ENCODE data around the gene MAP2K3. TPM values are rescaled to one million over a fixed set of nuclear protein-coding genes. Genes with fewer than 3 reads are reported as not detected.
A peak's percentile ranks its signal among the peaks of the same experiment; 100 is the strongest.
"Not testable (repeated sequence)": the region's sequence is repeated elsewhere in the genome, so short reads cannot be mapped to it uniquely, and the experiment has no call there.

The MAP2K3 gene
- total RNA-seq, 1 donor from 2014 or later = 55.2 TPM

DNA sequence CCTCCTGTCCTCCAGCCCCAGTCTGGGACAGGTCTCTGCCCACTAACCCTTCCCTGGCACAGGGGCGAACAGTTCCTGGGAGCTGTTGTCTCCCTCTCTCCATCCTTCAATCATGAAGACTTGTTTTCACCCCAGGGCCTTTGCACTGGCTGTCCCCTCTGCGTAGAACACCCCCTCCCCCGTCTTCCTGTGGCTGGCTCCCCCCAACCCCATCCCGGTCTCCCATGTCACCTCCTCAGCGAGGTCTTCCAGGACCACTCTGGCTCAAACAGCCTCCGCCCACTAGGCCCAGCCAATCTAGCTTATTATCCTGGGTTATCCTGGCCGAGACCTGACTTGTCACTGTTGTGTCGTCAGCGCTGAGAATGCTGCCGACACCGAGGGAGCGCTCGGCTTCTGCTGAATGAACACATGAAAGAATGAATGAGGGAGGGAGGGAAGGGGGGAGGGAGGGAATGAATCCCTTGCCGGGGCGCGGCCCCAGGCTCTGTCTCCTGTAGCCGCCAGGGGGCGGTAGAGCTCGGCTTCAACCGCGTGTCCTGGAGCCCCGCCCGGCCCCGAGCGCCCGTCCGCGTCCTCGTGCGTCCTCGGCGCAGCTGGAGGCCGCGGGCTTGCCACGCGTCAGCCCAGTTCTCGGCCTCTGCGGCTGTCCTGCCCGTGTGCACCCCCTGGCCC, 31.8 kb downstream of the MAP2K3 start:
- H3K27ac ChIP-seq; intact Hi-C loops (cut with DNase I): not testable (repeated sequence)

DNA sequence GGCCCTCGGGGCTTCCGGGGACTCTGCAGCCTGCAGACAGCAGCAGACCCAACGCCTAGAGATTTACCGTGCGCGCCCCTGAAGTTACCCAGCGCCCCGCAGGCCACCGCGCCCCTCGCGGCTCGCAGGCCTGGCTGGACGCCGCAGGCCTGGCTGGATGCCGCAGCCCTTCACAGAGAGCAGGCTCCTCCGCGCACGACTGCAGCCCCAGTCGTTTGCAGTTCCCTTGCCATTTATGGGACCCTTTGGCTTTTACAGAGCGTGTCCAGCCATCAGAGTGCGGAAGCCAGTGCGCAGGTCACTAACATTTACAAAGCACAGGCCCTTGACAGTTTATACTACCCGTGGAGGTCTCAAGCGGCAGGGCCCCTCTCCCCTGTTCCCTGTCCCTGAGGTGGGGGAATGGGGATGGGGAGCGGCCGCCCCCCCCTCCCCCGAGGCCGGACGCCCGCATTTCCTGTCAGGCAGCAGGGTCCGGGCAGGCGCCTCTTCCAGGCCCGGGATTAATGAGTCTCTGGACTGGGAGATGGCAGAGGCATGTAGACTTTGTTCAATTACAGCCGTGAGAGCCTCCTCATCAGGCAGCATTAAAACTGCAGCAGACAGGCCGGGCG, 32.5 kb downstream of the MAP2K3 start:
- intact Hi-C loops (cut with DNase I); H3K27me3 ChIP-seq (ENCODE audit: low read depth); H3K9me3 ChIP-seq; H3K4me1 ChIP-seq; DNase-seq; H3K27ac ChIP-seq: not testable (repeated sequence)
- peak; percentile 41 to 42 for ATAC-seq
- Histone ChIP-seq H3K4me3 (peak overlapping the region; percentile 33), H3K36me3 (peaks cover 29% of the 10 kb centered on the region)

More for the DNA sequence above, 31.8 kb downstream of the MAP2K3 start:
- peak; percentile 89 for ATAC-seq
- TF ChIP-seq, protein P1, sequence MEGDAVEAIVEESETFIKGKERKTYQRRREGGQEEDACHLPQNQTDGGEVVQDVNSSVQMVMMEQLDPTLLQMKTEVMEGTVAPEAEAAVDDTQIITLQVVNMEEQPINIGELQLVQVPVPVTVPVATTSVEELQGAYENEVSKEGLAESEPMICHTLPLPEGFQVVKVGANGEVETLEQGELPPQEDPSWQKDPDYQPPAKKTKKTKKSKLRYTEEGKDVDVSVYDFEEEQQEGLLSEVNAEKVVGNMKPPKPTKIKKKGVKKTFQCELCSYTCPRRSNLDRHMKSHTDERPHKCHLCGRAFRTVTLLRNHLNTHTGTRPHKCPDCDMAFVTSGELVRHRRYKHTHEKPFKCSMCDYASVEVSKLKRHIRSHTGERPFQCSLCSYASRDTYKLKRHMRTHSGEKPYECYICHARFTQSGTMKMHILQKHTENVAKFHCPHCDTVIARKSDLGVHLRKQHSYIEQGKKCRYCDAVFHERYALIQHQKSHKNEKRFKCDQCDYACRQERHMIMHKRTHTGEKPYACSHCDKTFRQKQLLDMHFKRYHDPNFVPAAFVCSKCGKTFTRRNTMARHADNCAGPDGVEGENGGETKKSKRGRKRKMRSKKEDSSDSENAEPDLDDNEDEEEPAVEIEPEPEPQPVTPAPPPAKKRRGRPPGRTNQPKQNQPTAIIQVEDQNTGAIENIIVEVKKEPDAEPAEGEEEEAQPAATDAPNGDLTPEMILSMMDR (IDR thresholded peaks at IDR 0.05) = peak; percentile 13
- H3K27me3 ChIP-seq (ENCODE audit: low read depth); H3K9me3 ChIP-seq; DNase-seq; H3K4me1 ChIP-seq: not testable (repeated sequence)
- Histone ChIP-seq H3K36me3 (peaks cover 33% of the 10 kb centered on the region), H3K4me3 (peak overlapping the region; percentile 33)

DNA sequence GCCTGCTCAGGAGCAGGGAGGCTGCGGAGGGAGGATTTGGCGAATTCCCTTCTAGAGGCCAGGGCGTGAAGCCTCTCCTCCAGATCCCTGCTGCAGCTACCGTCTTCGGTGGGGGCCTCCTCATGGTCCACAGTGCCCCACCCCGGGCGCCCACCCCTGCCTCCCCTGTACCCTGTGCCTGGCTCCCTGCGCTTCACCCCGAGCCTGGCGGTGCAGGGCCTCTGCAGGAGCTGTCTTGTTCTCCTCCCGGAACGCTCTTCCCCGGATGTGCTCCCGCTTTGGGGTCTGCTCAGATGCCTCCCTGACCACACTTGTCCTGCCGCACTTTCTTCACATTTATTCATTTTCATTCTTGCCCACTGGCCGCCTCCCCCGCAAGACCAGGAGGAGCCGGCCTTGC, 33.3 kb downstream of the MAP2K3 start:
- H3K27ac ChIP-seq; DNase-seq; H3K9me3 ChIP-seq; intact Hi-C loops (cut with DNase I); H3K27me3 ChIP-seq (ENCODE audit: low read depth); H3K4me3 ChIP-seq; H3K4me1 ChIP-seq: not testable (repeated sequence)
- H3K36me3 ChIP-seq = peaks cover 21% of the 10 kb centered on the region
- peak in 1 of 2 donors; percentile 3 for ATAC-seq

DNA sequence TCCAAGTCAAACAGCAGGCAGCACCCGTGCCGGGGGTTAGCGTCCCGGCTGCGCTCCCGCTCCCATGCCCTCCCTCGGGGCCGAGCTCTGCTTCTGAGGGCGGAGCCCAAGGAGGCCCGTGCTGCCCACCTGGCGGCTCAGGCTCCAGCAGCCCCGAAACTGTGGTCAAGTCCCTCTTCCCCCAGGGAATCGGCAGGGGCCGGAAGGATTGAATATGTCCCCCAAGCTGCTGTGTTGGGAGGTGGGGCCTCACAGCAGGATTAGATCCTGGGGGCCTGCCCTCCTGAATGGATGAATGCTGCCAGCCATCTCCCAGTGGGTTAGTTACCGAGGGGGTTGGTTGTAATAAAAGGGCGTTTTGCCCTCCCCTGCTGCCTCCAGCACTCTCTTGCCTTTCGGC, 33.9 kb downstream of the MAP2K3 start:
- H3K4me1 ChIP-seq = no peaks in the 10 kb centered on the region
- H3K36me3 ChIP-seq = peaks cover 16% of the 10 kb centered on the region
- TF ChIP-seq, protein P1 (IDR thresholded peaks at IDR 0.05) = no peak
- H3K4me3 ChIP-seq = no peak overlapping the region
- H3K27me3 ChIP-seq (ENCODE audit: low read depth) = no peaks in the 10 kb centered on the region
- DNase-seq = no peak
- ATAC-seq = no peak
- no peak overlapping the region for H3K27ac ChIP-seq
- H3K9me3 ChIP-seq = no peaks in the 10 kb centered on the region
- intact Hi-C loops (cut with DNase I) = no loop called here

DNA sequence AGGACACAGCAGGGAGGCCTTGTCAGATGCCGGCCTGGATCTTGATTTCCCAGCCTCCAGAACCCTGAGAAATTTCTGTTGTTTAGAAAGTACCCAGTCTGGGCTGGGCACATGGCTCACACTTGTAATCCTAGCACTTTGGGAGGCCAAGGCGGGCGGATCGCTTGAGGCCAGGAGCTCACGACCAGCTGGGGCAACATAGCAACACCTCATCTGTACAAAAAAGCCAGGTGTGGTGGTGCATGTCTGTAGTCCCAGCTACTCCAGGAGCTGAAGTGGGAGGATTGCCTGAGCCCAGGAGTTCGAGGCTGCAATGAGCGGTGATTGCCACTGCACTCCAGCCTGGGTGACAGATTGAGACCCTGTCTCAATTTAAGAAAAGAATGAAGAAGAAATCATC, 34.3 kb downstream of the MAP2K3 start:
- H3K27me3 ChIP-seq (ENCODE audit: low read depth); intact Hi-C loops (cut with DNase I): not testable (repeated sequence)

DNA sequence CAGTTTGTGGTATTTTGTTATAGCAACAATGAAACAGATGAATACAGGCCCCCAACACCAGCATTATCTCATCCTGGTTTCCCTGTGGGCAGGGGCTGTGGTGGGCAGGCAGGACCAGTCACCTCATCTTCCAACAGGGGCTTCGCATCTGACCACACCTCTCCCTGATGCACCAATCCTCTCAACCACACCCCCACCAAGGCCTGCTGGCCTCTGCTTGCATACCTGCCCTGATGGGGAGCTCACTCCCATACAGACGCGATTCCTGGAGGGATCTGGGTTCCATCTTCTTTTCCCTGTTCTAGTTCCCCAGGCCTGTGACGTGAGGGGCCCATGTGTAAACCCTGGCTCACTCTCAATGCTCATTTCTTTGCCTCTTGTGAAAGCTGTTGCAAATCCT, 34.7 kb downstream of the MAP2K3 start:
- intact Hi-C loops (cut with DNase I); DNase-seq; H3K36me3 ChIP-seq; H3K9me3 ChIP-seq; H3K4me3 ChIP-seq; ATAC-seq; H3K27me3 ChIP-seq (ENCODE audit: low read depth); H3K4me1 ChIP-seq; H3K27ac ChIP-seq: not testable (repeated sequence)

More for the DNA sequence above, 34.3 kb downstream of the MAP2K3 start:
- DNase-seq, H3K4me1 ChIP-seq, ATAC-seq, H3K9me3 ChIP-seq, H3K4me3 ChIP-seq, H3K27ac ChIP-seq: not testable (repeated sequence)
- H3K36me3 ChIP-seq = peaks cover 13% of the 10 kb centered on the region

DNA sequence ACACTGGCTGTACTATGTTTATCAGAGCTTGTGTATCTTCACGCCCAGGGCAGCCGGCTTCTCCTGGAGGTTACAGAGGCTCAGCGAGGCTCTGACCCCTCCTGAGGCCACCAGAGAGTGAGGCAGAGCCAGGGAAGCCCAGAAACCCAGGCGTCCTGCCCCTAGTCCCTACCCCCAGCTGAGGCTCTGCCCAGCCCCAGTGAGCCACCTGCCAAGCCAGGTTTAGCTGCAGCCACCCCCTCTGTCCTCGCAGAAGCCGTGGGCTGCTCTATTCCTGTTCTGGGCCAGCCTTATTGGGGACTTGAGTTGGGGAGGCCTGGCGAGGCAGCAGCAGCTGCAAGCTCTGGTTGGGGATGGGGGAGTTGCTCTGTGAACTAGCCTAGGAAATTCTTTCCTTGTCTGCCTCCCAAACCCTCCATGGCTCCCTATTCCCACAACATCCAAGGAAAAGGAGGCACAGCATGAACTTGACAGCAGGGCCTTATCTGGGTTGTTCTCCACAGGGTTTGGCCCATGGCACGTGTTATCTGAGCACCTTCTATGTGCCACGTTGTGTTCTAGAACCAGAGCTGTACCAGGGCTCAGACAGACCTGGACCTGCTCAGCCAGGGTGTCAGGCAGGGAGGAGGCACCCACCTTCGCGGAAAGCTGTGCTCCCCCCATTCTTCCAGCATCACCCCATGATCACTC, 35.3 kb downstream of the MAP2K3 start:
- H3K36me3 ChIP-seq; DNase-seq; H3K4me1 ChIP-seq; H3K27ac ChIP-seq; ATAC-seq; H3K27me3 ChIP-seq (ENCODE audit: low read depth); H3K9me3 ChIP-seq; H3K4me3 ChIP-seq; intact Hi-C loops (cut with DNase I): not testable (repeated sequence)

DNA sequence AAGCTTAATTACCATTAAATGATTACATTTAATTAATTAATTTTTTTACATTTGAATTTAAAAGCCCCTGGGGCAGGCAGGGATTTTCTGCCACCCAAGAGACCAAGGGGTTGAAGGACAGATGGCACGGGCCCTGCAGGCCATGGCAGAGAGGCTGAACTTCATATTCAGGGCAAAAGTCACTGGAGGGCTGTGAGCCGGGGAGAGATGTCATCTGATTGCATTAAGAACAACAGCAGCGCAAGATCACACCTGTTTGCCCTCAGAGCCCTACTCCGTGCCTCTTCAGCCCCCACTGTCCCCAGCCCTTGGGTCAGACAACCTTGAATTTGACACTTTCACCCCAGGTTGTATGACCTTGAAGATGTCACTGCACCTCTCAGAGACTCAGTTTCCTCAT, 35.9 kb downstream of the MAP2K3 start:
- H3K9me3 ChIP-seq; DNase-seq; intact Hi-C loops (cut with DNase I); H3K27me3 ChIP-seq (ENCODE audit: low read depth); H3K36me3 ChIP-seq; H3K4me3 ChIP-seq; H3K27ac ChIP-seq; H3K4me1 ChIP-seq; ATAC-seq: not testable (repeated sequence)

DNA sequence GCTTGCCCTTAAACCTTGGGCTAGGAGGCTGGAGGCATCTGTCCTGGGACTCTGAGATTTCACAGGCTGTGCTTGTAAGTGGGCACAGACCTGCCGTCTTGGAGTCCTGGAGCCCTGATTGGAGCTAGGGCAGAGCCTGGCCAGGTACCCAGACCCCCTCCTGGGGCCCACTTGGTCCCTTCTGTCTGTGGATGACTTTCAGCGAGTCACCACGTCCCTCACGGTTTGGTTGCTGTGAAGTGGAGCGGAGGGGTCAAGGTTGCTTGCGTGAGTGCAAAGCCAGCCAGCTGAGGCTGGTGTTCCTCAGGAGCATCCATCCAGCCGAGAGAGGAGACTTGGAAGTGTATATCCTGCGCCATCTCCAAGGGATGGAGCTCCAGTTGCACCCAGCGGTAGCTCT, 36.5 kb downstream of the MAP2K3 start:
- intact Hi-C loops (cut with DNase I); H3K27ac ChIP-seq; H3K9me3 ChIP-seq; H3K4me1 ChIP-seq; H3K4me3 ChIP-seq; H3K36me3 ChIP-seq; ATAC-seq; DNase-seq; H3K27me3 ChIP-seq (ENCODE audit: low read depth): not testable (repeated sequence)

- H3K36me3 ChIP-seq; intact Hi-C loops (cut with DNase I); H3K9me3 ChIP-seq; H3K4me3 ChIP-seq; ATAC-seq; H3K27ac ChIP-seq; DNase-seq; H3K27me3 ChIP-seq (ENCODE audit: low read depth); H3K4me1 ChIP-seq: not testable (repeated sequence)
Measured at GRCh38 chr17:21321744-21322191, 37.3 kb downstream of the MAP2K3 start.

DNA sequence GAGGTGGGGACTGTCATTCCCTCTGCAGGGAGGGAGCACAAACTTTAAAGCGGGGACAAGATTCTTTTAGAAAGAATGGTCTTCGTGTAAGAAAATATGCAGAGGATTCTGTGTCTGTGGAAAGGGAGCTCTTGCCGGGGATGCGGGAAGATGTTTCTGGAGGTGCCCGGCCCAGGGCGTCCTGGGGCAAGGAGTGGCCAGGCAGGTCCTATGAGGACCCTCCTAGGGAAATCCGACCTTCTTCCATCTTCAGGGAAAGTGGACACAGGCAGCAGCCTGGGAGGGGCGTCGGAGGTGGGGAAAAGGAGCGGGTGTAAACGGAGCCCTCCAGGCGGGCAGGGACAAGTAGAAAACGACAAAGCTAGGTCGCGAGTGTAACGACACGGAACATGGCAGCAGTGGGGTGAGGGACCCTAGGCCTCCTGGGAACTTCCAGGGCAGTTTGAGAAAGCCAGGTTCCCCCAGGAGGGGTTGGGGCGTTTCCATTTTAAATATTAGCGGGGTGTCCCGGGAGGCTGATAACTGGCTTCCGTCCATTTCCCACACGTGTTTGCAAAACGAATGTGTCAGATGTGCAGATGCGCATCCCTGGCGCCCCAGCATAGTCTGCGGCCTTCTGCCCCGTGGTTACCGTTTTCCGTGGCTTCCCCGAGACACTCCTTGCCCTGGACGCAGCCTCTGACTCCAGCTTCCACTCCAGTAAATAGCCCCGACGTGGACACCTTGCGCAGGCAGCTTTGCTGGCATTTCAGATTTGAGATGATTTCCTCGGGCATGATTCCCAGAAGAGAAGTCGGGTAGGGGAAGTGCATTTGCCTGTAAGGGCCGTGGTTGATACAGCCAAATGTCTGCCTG, 39.0 kb downstream of the MAP2K3 start:
- DNase-seq = peak; percentile 42
- H3K27ac ChIP-seq; H3K9me3 ChIP-seq; H3K27me3 ChIP-seq (ENCODE audit: low read depth); intact Hi-C loops (cut with DNase I); H3K36me3 ChIP-seq; H3K4me1 ChIP-seq: not testable (repeated sequence)
- H3K4me3 ChIP-seq = peak overlapping the region; percentile 75
- ATAC-seq = peak; percentile 3
